Measurements from ENCODE around the gene TRABD2B. TPM values are rescaled to one million over a fixed set of nuclear protein-coding genes. Genes with fewer than 3 reads are reported as not detected.

Gene TRABD2B
- total RNA-seq, 1 experiment from 2014 or later: 0.05 TPM

DNA sequence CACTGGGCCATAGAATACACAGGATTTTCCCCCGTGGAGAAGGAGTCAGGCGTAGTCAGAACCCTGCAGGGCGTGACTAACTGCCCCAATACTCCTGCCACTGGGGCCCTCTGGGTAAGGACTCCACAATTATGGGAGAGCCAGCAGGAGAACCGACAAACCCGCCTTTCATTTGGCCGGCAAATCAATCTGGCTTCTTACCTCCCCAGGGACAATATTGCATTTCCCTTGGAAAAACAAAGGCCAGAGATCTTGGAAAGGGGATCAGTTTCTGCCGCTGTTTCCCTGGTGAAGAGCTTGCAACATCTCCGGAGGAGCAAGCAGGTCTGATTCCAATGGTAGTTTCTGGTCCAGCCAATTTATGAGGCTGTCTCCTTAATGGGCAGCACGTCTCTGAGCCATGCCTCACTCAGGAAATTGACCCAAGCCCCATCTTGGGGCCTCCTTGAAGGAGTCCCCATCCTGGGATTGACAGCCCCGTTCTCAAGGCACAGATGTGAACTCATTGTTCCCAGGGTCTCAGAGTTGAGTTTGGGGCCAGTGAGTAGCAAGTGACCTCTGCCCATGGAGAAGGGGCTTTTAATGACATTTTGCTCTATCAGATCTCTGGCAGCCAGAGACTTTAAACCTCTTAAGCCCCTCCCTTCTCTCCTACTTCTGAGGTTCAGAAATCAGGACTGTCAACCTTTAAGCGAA lies 4.3 kb downstream of the TRABD2B start:
- TF ChIP-seq EZH2 (IDR thresholded peaks at IDR 0.05) (no peak), SP1 (IDR thresholded peaks at IDR 0.05; ENCODE audit: low read depth) (no peak), CEBPB (IDR thresholded peaks at IDR 0.05; ENCODE audit: low read depth) (no peak), CTCF (IDR thresholded peaks at IDR 0.05 in 2 of 3, conservative IDR thresholded peaks at IDR 0.05 in 1 of 3; ENCODE audit: borderline replicate concordance in 1 of 3, insufficient read depth in 1 of 3, low read depth in 2 of 3, low read length in 2 of 3) (no peak), EZH2phosphoT487 (IDR thresholded peaks at IDR 0.05; ENCODE audit: borderline replicate concordance) (no peak), EGR1 (IDR thresholded peaks at IDR 0.05; ENCODE audit: low read depth) (no peak), CBX3 (IDR thresholded peaks at IDR 0.05; ENCODE audit: low read depth) (no peak), ELF1 (IDR thresholded peaks at IDR 0.05; ENCODE audit: borderline replicate concordance, low read depth) (no peak), MAX (IDR thresholded peaks at IDR 0.05) (no peak), FOSL1 (IDR thresholded peaks at IDR 0.05; ENCODE audit: low read depth) (no peak)
- TF ChIP-seq, protein P1, sequence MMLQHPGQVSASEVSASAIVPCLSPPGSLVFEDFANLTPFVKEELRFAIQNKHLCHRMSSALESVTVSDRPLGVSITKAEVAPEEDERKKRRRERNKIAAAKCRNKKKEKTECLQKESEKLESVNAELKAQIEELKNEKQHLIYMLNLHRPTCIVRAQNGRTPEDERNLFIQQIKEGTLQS (IDR thresholded peaks at IDR 0.05): no peak
- DNase-seq (ENCODE audit: low read depth, low spot score) (no peak), ATAC-seq (no peak)
- H3K79me2 ChIP-seq (ENCODE audit: insufficient read depth, low read length): no peaks in the 10 kb centered on the region
- H3K4me2 ChIP-seq (ENCODE audit: low read length): no peak overlapping the region
- peaks cover 6 to 15% of the 10 kb centered on the region in 2 experiments; a peak in 3 of 4 replicates for H3K4me1 ChIP-seq (ENCODE audit: control insufficient read depth in 1 of 2, insufficient read depth in 2 of 2, low read length in 2 of 2)
- no peak overlapping the region for H3K9ac ChIP-seq (ENCODE audit: low read length)
- no peak overlapping the region for H2AFZ ChIP-seq (ENCODE audit: low read depth, low read length, poor library complexity, severe bottlenecking)
- H3K27ac ChIP-seq (ENCODE audit: low read depth, low read length): no peak overlapping the region
- intact Hi-C loops (cut with micrococcal nuclease): no loop called here
- H4K20me1 ChIP-seq (ENCODE audit: insufficient read depth): no peaks in the 10 kb centered on the region
- no peak overlapping the region for H3K4me3 ChIP-seq (replicated peaks in 1 of 2; ENCODE audit: low read depth in 1 of 2, low read length in 2 of 2)
- no peaks in the 10 kb centered on the region for H3K36me3 ChIP-seq (ENCODE audit: control insufficient read depth in 1 of 2, insufficient read depth in 2 of 2, low read length in 2 of 2)
- H3K9me3 ChIP-seq (ENCODE audit: control insufficient read depth in 1 of 2, insufficient read depth in 1 of 2, low read depth in 1 of 2, low read length in 2 of 2): no peaks in the 10 kb centered on the region
- no TSS peak for BruUV-seq (replicated peaks)
- peaks cover under 1% of the 10 kb centered on the region; the same call in 1 of the 2 replicates for H3K27me3 ChIP-seq (ENCODE audit: insufficient read depth, low read length)
- ChIA-PET POLR2A (no interaction called here), RAD21 (ENCODE audit: low non-redundant PET in 1 of 2, low total read pairs in 2 of 2, uncharacterized antibody in 2 of 2, unreplicated experiment in 2 of 2) (no interaction called here), CTCF (no interaction called here)
- H3K9me2 ChIP-seq (ENCODE audit: insufficient read depth): no peaks in the 10 kb centered on the region

Data from HCT116 (cell line).